ENCODE measurements around the gene TBC1D1.

TBC1D1 gene

DNA sequence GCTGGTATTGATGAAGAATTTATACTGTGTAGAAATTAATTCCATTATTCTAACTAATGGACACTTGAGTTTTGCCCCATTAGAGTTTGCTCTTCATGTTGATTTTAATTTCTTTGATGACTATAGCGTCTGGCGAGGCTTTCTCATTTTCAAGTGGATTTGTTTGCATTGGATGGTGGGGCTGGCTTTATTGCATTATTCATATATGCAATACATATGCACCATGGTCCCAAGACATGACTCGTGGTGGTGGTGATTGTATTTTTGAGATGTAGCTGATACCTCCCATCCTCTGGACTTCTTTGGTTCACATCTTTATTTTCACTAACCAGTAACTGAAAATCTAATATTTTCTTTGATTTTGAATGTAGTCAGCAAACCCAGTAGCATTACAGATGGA, 109.1 kb downstream of the TBC1D1 start:
- H3K27me3 ChIP-seq (replicated peaks; ENCODE audit: control insufficient read depth, insufficient read depth, low read length), result no peaks in the 10 kb centered on the region
- H3K36me3 ChIP-seq (ENCODE audit: control insufficient read depth, insufficient read depth, low read length), result no peaks in the 10 kb centered on the region
- TF ChIP-seq, protein P1, sequence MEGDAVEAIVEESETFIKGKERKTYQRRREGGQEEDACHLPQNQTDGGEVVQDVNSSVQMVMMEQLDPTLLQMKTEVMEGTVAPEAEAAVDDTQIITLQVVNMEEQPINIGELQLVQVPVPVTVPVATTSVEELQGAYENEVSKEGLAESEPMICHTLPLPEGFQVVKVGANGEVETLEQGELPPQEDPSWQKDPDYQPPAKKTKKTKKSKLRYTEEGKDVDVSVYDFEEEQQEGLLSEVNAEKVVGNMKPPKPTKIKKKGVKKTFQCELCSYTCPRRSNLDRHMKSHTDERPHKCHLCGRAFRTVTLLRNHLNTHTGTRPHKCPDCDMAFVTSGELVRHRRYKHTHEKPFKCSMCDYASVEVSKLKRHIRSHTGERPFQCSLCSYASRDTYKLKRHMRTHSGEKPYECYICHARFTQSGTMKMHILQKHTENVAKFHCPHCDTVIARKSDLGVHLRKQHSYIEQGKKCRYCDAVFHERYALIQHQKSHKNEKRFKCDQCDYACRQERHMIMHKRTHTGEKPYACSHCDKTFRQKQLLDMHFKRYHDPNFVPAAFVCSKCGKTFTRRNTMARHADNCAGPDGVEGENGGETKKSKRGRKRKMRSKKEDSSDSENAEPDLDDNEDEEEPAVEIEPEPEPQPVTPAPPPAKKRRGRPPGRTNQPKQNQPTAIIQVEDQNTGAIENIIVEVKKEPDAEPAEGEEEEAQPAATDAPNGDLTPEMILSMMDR (IDR thresholded peaks at IDR 0.05; ENCODE audit: insufficient read depth, low read length, poor library complexity, severe bottlenecking), result no peak
- no peak for DNase-seq (ENCODE audit: extremely low read depth, insufficient read length)
- no peak overlapping the region for H3K4me3 ChIP-seq (replicated peaks; ENCODE audit: low read depth, low read length)

DNA sequence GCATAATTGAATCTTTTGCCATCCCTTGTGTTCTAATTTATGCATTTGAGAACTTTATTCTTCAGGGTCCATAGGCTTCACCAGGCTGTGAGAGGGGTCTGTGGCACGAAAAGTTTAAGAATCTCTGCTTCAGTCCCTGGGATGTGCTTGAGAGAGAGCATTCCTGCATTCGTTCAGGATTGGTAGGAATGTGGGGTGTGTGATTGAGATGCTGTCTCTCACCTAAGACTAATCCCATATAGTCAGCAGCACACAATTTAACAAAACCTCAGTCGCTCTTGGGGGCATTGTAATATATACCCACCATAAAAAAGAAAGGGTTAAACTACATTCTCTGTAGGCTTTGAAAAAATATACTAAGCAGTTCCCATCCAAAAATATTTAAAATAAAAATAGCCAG, 111.0 kb downstream of the TBC1D1 start:
- Histone ChIP-seq H3K27me3 (replicated peaks; ENCODE audit: control insufficient read depth, insufficient read depth, low read length) (no peaks in the 10 kb centered on the region), H3K36me3 (ENCODE audit: control insufficient read depth, insufficient read depth, low read length) (no peaks in the 10 kb centered on the region), H3K4me3 (replicated peaks; ENCODE audit: low read depth, low read length) (no peak overlapping the region)
- DNase-seq (ENCODE audit: extremely low read depth, insufficient read length), result no peak
- TF ChIP-seq, protein P1 (IDR thresholded peaks at IDR 0.05; ENCODE audit: insufficient read depth, low read length, poor library complexity, severe bottlenecking), result no peak

DNA sequence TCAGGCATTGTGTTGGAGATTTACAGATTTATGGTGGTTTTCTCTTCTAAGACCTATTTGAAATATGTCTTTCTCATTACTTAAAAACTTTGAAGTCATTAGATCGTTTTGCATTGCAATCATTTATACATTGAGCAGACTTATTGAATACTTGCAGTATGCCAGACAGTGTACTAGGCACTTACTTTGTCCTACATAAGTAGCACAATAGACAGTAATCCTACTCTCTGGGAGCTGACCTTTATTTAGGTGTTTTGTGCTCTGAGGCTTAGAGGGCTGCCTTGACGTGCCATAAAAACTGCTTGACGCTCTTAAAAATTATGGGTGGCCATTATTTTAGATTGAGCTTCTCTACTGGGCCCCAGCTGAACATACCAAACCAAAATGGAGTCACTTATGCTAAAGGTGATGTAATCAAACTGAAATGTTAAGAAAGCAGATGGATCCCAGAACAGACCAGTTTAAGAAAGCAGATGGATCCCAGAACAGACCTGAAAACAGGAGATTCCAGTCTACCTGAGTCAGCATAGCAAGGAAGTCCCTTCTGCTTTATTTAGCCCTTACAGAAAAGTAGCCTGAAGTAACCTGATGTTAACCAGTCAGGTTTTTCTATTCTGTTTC, 111.7 kb downstream of the TBC1D1 start:
- TF ChIP-seq, protein P1 (IDR thresholded peaks at IDR 0.05; ENCODE audit: insufficient read depth, low read length, poor library complexity, severe bottlenecking), result no peak
- no peak for DNase-seq (ENCODE audit: extremely low read depth, insufficient read length)
- Histone ChIP-seq H3K27me3 (replicated peaks; ENCODE audit: control insufficient read depth, insufficient read depth, low read length) (no peaks in the 10 kb centered on the region), H3K4me3 (replicated peaks; ENCODE audit: low read depth, low read length) (no peak overlapping the region), H3K36me3 (ENCODE audit: control insufficient read depth, insufficient read depth, low read length) (no peaks in the 10 kb centered on the region)

DNA sequence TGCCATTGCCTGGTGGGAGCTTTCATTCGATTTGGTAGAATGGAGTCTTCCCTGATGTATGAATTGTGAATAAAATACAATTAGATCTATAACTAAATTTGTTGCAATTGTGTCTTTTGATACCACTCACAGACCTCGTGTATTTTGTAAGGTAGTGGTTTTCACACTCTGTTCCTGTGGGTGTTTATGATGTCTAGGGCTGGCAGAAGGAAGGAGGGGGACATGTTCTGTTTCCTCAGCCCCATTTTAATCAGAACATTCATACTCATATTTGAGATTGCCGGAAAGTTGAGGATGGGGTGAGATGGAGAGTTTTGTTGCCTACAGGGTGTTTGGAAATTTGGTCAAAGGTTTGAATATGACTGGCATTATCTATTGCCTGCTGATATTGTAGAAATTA, 112.2 kb downstream of the TBC1D1 start:
- no peak overlapping the region for H3K4me3 ChIP-seq (replicated peaks; ENCODE audit: low read depth, low read length)
- TF ChIP-seq, protein P1 (IDR thresholded peaks at IDR 0.05; ENCODE audit: insufficient read depth, low read length, poor library complexity, severe bottlenecking), result no peak
- no peaks in the 10 kb centered on the region for H3K27me3 ChIP-seq (replicated peaks; ENCODE audit: control insufficient read depth, insufficient read depth, low read length)

DNA sequence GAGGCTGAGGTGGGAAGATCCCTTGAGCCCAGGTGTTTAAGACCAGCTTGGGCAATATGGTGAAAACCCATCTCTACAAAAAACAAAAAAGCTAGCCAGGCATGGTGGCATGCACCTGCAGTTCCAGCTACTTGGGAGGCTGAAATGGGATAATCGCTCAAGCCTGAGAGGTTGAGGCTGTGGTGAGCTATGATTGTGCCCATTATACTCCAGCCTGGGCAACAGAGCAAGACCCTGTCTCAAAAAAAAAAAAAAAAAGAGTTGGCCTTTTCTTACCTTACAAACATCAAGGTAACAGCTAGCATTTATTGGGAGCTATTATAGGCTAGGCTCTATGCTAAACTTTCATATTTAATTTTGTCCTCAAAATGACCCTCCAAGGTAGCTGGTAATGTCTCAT, 112.7 kb downstream of the TBC1D1 start:
- TF ChIP-seq, protein P1 (IDR thresholded peaks at IDR 0.05; ENCODE audit: insufficient read depth, low read length, poor library complexity, severe bottlenecking), result no peak
- no peaks in the 10 kb centered on the region for H3K36me3 ChIP-seq (ENCODE audit: control insufficient read depth, insufficient read depth, low read length)
- H3K4me3 ChIP-seq (replicated peaks; ENCODE audit: low read depth, low read length), result no peak overlapping the region
- no peaks in the 10 kb centered on the region for H3K27me3 ChIP-seq (replicated peaks; ENCODE audit: control insufficient read depth, insufficient read depth, low read length)
- DNase-seq (ENCODE audit: extremely low read depth, insufficient read length), result no peak

More for the DNA sequence above, 112.2 kb downstream of the TBC1D1 start:
- no peaks in the 10 kb centered on the region for H3K36me3 ChIP-seq (ENCODE audit: control insufficient read depth, insufficient read depth, low read length)
- no peak for DNase-seq (ENCODE audit: extremely low read depth, insufficient read length)

DNA sequence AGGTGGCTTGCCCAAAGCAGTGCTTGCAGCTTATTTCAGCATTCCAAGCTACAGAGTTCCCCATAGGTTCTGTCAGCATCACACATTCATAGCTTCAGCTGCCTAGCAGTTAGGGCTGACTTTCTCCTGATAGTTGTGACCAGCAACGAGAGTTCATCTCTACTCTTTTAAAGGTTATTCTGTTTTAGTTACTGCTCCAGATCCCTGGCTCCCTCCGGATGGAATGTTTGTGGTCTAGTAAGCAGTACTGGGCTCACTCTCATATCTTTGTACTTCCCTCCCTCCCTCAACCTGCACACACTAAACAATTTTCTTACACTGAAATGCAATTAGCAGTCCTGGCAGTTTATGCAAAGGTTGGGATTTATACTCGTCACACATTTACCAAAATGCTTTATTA, 113.2 kb downstream of the TBC1D1 start:
- Histone ChIP-seq H3K4me3 (replicated peaks; ENCODE audit: low read depth, low read length) (no peak overlapping the region), H3K27me3 (replicated peaks; ENCODE audit: control insufficient read depth, insufficient read depth, low read length) (no peaks in the 10 kb centered on the region), H3K36me3 (ENCODE audit: control insufficient read depth, insufficient read depth, low read length) (no peaks in the 10 kb centered on the region)
- TF ChIP-seq, protein P1 (IDR thresholded peaks at IDR 0.05; ENCODE audit: insufficient read depth, low read length, poor library complexity, severe bottlenecking), result no peak
- no peak for DNase-seq (ENCODE audit: extremely low read depth, insufficient read length)
